AML-193 (cell line): ENCODE data around the gene SULT2B1.

Experiments
- DNase-seq, 2 experiments: peaks; one replicate each; lab custom pipeline; 2025; lab: John Stamatoyannopoulos, UW

SULT2B1 gene

GRCh38 chr19:48634424-48635262 lies 82.7 kb downstream of the SULT2B1 start:
- peak; percentile 91 to 92 for DNase-seq

GRCh38 chr19:48635263-48635965 lies 83.4 kb downstream of the SULT2B1 start:
- peak; percentile 26 to 52 for DNase-seq

DNA sequence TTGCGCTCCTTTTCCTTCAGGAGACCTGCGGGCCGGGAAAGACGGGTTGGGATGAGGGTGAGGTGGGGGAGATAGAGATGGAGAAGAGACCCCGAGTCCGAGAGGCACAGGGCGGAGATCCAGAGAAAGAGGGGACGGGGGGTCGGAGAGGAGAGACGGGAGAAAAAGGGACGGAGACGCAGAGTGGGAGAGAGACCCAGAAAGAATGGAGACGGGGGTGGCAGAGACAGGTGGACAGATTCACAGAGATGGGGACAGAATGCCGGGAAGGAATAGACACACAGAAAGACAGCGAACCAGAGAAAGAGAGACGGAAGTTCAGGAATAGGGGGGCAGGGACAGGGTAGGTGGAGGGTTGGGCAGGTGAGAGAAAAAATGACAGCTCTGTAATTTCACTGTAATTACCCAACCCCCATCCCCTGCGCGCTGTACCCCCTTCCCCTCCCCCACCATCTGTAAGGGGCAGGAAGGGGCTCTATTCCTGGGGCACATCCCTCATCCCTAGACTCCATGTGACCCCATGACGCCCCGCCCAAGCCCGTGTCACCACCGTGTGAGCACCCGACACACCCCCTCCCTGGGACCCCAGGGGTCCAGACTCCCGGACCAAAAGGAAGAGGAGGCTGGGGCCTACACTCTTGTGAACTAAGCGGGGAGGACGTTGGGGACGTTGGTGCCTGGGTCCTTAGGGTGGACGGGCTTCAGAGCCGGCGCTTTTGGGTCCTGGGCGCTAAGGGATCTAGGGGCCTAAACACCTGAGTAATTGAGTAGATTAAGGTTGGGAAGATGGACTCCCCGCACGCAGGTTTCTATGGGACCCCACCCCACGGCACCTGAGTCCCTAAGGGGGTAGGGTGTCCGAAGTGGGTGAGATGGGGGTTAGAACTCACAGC lies 84.2 kb downstream of the SULT2B1 start:
- DNase-seq, result no peak

GRCh38 chr19:48636859-48637448 lies 85.0 kb downstream of the SULT2B1 start, which contains the start of gene DBP:
TSS of gene DBP (minus strand) at chr19:48637379. CDS start at chr19:48636994, 385 bp downstream.
- DNase-seq, result no peak

DNA sequence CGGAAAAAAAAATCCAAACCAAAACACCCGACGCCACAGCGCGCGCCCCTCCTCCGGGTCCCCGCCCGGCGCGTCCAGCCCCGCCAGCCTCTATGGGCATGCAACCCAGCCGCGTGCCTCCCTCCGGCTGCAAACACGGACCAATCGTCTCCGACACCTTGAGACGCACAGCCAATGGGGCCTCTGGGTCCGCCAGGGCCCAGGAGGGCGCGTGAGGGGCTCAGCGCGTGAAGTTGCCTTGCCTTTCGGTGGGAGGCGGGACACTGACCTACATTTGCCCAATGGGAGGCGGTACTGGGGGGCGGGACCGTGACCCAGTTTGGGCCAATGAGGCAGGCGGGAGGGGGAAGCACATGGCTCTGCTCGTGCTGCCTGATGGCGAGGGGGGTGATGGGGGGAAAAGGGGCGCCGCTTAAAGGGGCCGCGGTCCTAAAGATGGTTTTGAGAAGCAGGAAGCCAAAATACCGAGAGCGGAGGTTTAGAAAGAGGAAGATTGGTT lies 85.5 kb downstream of the SULT2B1 start:
- peak; percentile 100 for DNase-seq

DNA sequence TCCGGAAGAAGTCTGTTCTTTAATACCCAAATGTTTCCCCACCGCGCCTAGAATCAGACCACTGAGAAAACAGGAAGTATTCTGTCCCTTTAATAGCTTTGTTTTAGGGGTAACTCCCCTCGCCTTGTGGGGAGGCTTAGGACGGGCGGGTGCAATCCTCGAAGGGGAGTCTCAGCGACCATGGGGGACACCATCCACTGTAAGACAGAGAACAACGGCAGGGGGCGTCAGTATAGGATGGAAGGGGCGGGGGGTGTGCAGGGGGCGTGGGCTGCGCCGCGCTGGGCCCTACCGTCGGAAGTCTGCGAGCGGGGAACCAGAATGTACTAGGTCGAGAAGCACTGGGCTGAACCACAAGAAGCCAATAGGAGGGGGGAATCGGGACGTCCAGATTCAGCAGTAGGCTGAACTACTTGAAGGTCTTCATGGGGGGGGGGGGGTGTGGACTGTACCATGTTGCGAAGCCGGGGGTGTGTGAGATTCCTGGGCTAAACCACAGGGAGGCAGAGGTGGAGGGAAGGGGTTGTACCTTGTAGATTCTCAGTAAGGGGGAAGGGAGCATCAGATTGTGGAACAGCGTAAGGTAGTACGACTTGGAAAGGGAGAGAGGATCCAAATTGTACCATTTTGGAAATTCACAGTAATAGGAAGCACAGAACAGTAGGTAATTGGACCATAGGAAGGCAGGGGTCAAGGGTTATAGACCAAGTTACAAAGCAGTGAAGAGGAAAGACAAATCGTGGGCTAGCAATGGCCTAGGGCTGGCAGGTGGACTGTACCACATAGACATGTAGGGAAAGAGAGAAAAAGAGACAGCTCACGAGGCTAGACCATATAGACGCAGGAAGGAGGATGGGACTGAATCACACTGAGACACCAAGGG lies 86.2 kb downstream of the SULT2B1 start:
- peak; percentile 80 to 88 for DNase-seq

DNA sequence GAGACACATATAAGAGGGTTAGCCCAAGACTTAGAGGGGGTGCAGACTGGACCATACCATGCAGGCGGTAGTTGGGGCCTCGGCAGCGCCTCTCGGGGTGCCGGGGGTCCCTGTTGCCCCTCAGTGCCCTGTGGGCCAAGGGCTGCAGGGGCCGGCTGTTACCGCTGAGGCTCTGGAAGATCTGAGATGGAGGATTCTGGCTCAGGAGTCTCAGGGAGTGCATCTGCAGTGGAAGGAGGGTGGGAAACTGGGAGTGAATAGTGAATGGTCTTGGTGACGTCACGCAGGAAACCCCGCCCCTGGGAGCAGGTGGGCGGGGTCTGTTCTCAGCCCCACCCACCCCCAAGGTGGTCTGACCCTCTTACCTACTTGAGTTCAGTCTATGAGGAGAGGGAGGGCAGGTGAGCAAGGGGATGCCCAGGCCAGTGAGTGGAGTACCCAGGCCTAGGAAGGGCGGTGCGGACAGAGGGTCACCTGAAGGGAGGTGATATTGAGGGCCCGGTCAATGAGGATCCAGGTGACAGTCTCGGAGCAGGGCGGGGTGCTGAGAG lies 86.9 kb downstream of the SULT2B1 start:
- no peak for DNase-seq

- no peak for DNase-seq
Observed at GRCh38 chr19:48639483-48640375, 87.8 kb downstream of the SULT2B1 start.

DNA sequence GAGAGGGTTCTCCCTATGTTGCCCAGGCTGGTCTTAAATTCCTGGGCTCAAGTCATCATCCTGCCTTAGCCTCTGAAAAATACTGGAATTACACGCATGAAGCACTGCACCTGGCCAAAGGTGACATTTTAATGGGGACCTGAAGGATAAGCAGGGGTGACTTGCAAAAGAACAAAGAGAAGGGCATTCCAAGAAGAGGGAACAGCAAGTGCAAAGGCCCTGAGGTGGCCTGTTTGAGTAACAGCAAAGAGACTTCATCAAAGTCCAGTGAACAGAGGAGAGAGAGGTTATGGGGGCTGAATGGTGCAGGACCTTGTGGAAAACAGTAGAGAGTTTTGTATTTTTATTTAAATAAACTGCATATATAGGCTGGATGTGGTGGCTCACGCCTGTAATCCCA lies 89.9 kb downstream of the SULT2B1 start:
- DNase-seq, result no peak

DNA sequence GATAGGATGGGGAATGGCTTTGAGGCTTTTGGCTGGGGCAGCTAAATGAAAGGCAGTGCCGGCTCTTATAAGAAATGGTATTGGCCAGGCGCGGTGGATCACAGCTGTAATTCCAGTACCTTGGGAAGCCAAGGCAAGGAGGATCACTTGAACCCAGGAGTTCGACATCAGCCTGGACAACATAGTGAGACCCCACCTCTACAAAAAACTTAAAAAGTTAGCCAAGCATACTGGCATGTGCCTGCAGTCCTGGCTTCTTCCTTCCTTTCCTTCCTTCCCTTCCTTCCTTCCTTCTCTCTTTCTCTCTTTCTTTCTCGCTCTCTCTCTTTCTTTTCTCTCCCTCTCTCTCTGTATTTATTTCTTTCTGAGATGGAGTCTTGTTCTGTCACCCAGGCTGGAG lies 90.9 kb downstream of the SULT2B1 start:
- DNase-seq, result no peak

DNA sequence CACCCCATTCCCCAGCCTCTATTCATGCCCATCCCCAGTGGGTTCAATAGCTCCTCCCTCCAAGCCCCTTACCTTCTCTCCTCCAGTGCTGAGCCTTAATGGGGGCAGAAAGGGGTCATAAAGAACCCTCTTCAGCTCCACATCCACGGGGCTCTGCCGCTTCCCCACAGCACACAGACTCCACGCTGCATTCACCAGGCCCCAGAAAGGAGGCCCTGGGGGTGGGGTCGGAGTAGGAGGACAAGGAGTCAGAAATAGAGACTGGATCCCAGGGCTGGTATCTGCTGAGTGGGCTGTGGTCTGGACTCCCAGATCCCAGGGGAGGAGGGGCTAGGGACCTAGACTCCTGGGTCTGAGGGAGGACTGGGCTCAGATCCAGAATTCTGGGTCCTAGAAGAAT lies 92.4 kb downstream of the SULT2B1 start:
- no peak for DNase-seq

- peak; percentile 65 to 72 for DNase-seq
Observed at GRCh38 chr19:48644839-48645619, 93.1 kb downstream of the SULT2B1 start.

GRCh38 chr19:48645620-48646000 lies 93.6 kb downstream of the SULT2B1 start:
- no peak for DNase-seq

DNA sequence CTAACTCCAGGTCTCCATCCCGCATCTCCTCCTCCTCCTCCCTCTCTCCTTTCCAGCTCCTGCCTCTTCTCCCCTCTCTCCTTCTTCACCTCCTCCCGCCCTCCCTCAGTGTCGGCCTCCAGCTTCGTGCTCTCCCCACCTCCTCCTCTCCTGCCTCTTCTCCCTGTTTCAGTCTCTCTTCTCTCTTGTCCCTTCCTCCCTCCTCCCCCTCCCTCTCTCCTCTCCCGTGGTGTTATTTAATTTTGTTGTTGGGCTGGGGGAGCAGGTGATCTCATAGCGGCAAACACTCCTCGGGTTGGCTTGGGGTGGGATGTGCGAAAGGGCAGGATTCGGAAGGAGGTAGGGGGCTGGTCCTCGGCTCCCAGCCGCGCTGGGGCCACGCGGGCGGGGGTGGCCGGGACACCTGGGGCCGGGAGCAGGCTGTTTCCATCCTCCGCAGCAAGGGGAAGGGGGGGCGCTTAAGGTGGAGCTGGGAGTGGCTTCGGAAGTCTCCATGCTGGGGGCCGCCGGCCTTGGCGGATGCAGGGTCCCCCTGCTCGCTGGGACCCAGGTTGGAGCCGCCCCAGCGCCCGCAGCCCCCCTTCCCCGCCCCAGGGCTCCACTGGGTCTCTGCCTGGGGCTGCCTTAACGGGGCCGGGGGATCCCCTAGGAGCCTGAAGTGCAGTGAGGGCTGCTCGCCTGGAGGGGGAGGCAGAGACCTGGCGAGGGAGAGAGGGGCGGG lies 94.2 kb downstream of the SULT2B1 start, which contains the start of gene CA11:
CA11 (minus strand) TSS at position 187 of the 721 bp plus-strand sequence. CDS start 555 bp downstream, outside the sequence.
- peak; percentile 67 to 71 for DNase-seq

GRCh38 chr19:48646722-48647216 lies 94.8 kb downstream of the SULT2B1 start:
- no peak for DNase-seq

DNA sequence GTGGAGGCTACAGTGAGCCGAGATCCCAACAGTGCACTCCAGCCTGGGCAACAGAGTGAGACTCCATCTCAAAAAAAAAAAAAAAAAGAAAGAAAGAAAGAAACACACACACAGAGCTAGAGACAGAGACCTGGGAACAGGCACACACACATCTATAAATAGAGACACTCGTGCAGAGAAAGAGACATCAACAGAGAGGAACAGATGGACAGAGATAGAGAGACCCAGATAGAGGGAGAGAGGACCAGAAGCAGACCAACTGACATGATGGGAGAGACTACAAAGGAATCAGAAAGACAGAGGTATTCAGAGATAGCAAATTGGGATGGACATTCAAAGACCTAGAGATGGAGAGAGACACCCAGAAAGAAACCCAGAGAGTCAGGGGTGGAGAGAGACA lies 96.2 kb downstream of the SULT2B1 start:
- no peak for DNase-seq
